ENCODE results near the gene CEP19.
"Not testable (repeated sequence)": the region's sequence is repeated elsewhere in the genome, so short reads cannot be mapped to it uniquely, and the experiment has no call there.

The CEP19 gene

DNA sequence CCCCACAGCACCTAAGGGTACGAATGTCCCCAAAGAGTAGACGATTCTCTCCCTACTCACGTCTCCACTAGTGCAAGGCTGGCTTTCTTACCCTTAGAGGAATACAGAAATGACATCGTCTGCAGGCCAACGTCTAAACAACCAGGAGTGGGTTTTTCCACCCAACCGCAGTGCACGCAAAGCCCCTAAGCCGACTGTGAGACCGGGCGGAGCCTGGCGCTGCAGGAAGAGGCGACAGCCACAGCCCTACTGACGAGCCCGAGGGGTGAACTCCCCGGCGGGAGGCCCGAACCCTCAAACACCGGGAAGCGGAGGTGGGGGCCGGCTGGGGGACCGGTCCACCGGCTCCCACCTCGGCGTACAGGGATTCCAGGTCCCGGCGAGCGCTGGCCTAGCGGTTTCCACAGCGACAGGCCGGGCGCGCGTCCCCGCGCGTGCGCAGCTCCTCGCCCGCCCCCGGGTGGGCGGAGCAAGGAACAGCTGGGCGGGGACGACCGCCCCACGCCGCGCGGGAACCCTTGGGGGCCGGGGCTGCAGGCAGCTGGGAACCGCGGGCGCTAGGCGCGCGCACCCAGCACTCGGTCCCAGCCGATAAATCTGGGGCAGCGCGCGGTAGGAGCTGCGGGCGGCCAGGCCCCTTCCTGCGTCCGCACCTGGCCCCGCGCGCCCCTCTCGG is at the start of gene CEP19, which contains the start of gene PIGX:
Gene CEP19, minus strand, starts transcription at position 413 of the 676 bp plus-strand sequence. CDS start 3,593 bp downstream, outside the sequence.
Gene PIGX, plus strand, starts transcription at position 540 of the 676 bp plus-strand sequence.
- DNase-seq (ENCODE audit: low spot score) = peak; percentile 96

- DNase-seq (ENCODE audit: low spot score) = peak; percentile 96
These were observed 46.1 kb upstream of the CEP19 start for GRCh38 chr3:196757876-196758739.

GRCh38 chr3:196756732-196757131 is 44.7 kb upstream of the CEP19 start:
- DNase-seq (ENCODE audit: low spot score) = no peak

- DNase-seq (ENCODE audit: low spot score) = no peak
These were observed 42.3 kb upstream of the CEP19 start for GRCh38 chr3:196754091-196754981.

GRCh38 chr3:196753201-196753600 is 41.2 kb upstream of the CEP19 start:
- no peak for DNase-seq (ENCODE audit: low spot score)

GRCh38 chr3:196749125-196749524 is 37.1 kb upstream of the CEP19 start:
- DNase-seq (ENCODE audit: low spot score) = no peak

- DNase-seq (ENCODE audit: low spot score) = not testable (repeated sequence)
These were observed 31.5 kb upstream of the CEP19 start for GRCh38 chr3:196743569-196743968.

GRCh38 chr3:196741249-196741889 is 29.3 kb upstream of the CEP19 start:
- no peak for DNase-seq (ENCODE audit: low spot score)

GRCh38 chr3:196740481-196741248 is 28.6 kb upstream of the CEP19 start:
- no peak for DNase-seq (ENCODE audit: low spot score)

DNA sequence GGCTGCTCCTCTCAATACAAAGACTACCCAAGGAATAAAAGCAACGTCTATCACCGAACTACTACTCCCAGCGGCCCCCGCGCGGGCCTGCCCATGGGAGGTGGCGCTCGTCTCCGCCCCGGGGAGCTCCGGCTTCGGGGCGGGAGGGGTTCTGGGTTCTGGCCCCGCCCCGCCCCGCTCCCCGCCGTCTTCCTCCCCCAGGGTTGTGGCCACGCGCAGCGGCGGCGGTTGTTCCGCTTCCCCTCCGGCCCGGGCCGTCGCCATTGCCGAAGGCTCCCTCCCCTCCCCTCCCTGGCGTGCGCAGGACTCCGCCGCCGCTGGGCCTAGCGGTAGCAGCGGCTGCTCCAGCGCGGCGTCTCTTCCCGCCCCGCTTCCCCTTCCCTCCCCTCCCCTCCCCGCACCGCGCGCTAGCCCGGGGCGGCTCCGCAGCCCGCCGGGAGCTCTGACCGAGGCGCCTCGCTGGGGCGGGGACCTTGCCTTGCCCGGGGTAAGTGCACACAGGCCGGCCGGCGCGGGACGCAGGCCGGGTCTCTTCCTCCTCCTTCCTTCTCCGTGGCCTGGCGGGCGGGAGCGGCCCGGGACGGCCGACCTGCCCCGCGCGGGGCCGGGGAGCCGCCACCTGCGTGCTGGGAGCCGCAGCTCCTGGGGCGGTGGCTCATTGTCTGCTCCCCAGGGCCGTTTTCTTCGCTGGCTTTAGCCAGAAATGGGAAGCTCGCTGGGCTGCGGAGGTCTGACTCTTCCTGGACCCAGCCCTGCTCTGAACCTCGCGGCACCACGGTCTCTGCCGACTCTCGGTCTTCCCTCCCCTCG is 27.8 kb upstream of the CEP19 start, which contains the start of gene PAK2:
Gene PAK2, plus strand, starts transcription at position 187 of the 810 bp plus-strand sequence. CDS start 42,790 bp downstream, outside the sequence.
- DNase-seq (ENCODE audit: low spot score) = peak; percentile 85

GRCh38 chr3:196737655-196738054 is 25.6 kb upstream of the CEP19 start:
- DNase-seq (ENCODE audit: low spot score) = no peak

- DNase-seq (ENCODE audit: low spot score) = no peak
These were observed 24.8 kb upstream of the CEP19 start for GRCh38 chr3:196736670-196737374.

DNA sequence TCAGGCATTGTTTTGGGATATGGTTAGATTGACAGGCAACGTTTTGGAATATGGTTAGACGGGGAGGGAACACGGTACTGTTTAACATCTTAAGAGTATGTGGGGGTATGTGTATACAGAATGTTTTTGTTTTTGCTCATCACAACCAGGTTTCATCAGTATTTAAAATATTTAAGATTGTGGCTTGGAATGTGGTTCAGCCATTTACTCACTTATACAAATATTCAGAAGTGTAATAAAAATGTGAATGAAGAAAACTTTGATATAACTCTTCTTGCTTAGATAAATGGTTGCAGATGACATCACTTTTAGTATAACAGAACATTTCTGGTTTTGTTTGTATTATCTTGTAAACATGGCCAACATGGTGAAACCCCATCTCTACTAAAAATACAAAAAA is 23.7 kb upstream of the CEP19 start:
- DNase-seq (ENCODE audit: low spot score) = no peak

- DNase-seq (ENCODE audit: low spot score) = no peak
These were observed 15.0 kb upstream of the CEP19 start for GRCh38 chr3:196726788-196727675.

GRCh38 chr3:196721097-196721496 is 9.0 kb upstream of the CEP19 start:
- DNase-seq (ENCODE audit: low spot score) = no peak

DNA sequence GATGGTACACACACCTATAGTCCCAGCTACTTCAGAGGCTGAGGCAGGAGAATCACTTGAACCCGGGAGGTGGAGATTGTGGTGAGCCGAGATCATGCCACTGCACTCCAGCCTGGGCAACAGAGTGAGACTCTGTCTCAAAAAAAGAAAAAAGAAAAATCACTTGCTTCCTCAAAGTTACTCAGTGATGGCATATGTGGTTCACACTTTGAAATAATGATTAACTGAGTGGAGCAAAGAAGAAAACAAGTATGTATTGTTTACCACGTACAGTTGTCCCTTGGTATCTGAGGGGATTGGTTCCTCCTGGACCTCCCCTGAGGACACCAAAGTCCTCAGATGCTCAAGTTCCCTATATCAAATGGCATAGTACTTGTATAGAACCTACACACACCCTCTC is 5.1 kb upstream of the CEP19 start:
- DNase-seq (ENCODE audit: low spot score) = not testable (repeated sequence)

- DNase-seq (ENCODE audit: low spot score) = peak; percentile 37
These were observed 714 bp upstream of the CEP19 start for GRCh38 chr3:196712514-196713413.

All from COLO829 (cell line).